Naive B cell (primary cell): ENCODE measurements around the gene IQGAP2. TPM values are rescaled to one million over a fixed set of nuclear protein-coding genes. Genes with fewer than 3 reads are reported as not detected.
A peak's percentile ranks its signal among the peaks of the same experiment; 100 is the strongest.

Experiments used
- ATAC-seq, 2 donors: fragments of 150-1000 bp; cut with Tn5 transposase; 2 replicates each; pipeline ENCODE4 v1.10.0; 2021; ENCODE audit warnings: low read depth in 2 of 2, mild to moderate bottlenecking in 2 of 2, moderate library complexity in 2 of 2
- DNase-seq: peaks from one replicate; pipeline ENCODE4 v3.0.0; 2022
- H3K27ac Mint-ChIP-seq, 6 donors: one replicate each; pipeline ENCODE4 v1.8.0; 2020 to 2022; ENCODE audit warnings: mild to moderate bottlenecking in 6 of 6, mixed read lengths in 6 of 6, moderate library complexity in 5 of 6, inconsistent platforms in 2 of 6
- H3K27me3 Mint-ChIP-seq, 3 donors: one replicate each; pipeline ENCODE4 v1.8.0; 2021 to 2022; ENCODE audit warnings: mixed read lengths in 3 of 3, mild to moderate bottlenecking in 1 of 3
- H3K36me3 Mint-ChIP-seq, 2 donors: one replicate each; pipeline ENCODE4 v1.8.0; 2020 to 2022; ENCODE audit warnings: mixed read lengths in 2 of 2, inconsistent platforms in 1 of 2, mild to moderate bottlenecking in 1 of 2
- H3K4me1 Mint-ChIP-seq, 3 donors: one replicate each; pipeline ENCODE4 v1.8.0; 2020 to 2022; ENCODE audit warnings: mixed read lengths in 3 of 3, inconsistent platforms in 1 of 3, mild to moderate bottlenecking in 1 of 3, moderate library complexity in 1 of 3
- H3K4me3 Mint-ChIP-seq, 8 donors: one replicate each; pipeline ENCODE4 v1.8.0; 2020 to 2022; ENCODE audit warnings: mild to moderate bottlenecking in 8 of 8, mixed read lengths in 8 of 8, moderate library complexity in 8 of 8, inconsistent platforms in 2 of 8
- H3K9me3 Mint-ChIP-seq, 7 donors: one replicate each; pipeline ENCODE4 v1.8.0; 2020 to 2022; ENCODE audit warnings: mixed read lengths in 7 of 7, mild to moderate bottlenecking in 5 of 7, inconsistent platforms in 2 of 7, moderate library complexity in 1 of 7
- polyA plus RNA-seq, 6 donors: library from polyadenylated mRNA; unstranded; fragments of 300-500 nt; fragmentation: Illumina TruSeq; gene quantifications; one replicate each; pipeline ENCODE4 v1.2.3, GENCODE V29; 2021; ENCODE audit warnings: low read depth in 6 of 6

Gene IQGAP2
- polyA plus RNA-seq, 6 donors from 2014 or later: 2.7 to 9.8 (median 6.2) TPM

- Mint-ChIP-seq H3K36me3 (peaks cover 0 to 1% of the 10 kb centered on the region in 2 donors), H3K9me3 (no peaks in the 10 kb centered on the region), H3K4me3 (no peak overlapping the region), H3K4me1 (peaks cover 5 to 14% (median 12%) of the 10 kb centered on the region in 3 donors), H3K27ac (peak overlapping the region in 3 of 6 donors; percentile 0 to 80 (median 61)), H3K27me3 (peaks cover 0 to 6% (median 0%) of the 10 kb centered on the region in 3 donors)
- ATAC-seq (no peak), DNase-seq (no peak)
Observed at GRCh38 chr5:76625087-76625815, 222.2 kb downstream of the IQGAP2 start.

GRCh38 chr5:76626738-76627137 is 223.7 kb downstream of the IQGAP2 start:
- H3K36me3 Mint-ChIP-seq: no peaks in the 10 kb centered on the region
- H3K4me1 Mint-ChIP-seq: peaks cover 5 to 14% (median 12%) of the 10 kb centered on the region in 3 donors
- no peaks in the 10 kb centered on the region for H3K9me3 Mint-ChIP-seq
- ATAC-seq (peak in 1 of 2 donors; percentile 32), DNase-seq (no peak)
- peak overlapping the region in 2 of 8 donors; percentile 16 to 67 for H3K4me3 Mint-ChIP-seq
- H3K27me3 Mint-ChIP-seq: peaks cover 0 to 6% (median 0%) of the 10 kb centered on the region in 3 donors
- H3K27ac Mint-ChIP-seq: peak overlapping the region in 2 of 6 donors; percentile 10 to 19

GRCh38 chr5:76634661-76635060 is 231.6 kb downstream of the IQGAP2 start:
- Mint-ChIP-seq H3K36me3 (peaks cover 0 to 6% of the 10 kb centered on the region in 2 donors), H3K27ac (no peak overlapping the region), H3K9me3 (no peaks in the 10 kb centered on the region), H3K27me3 (no peaks in the 10 kb centered on the region), H3K4me1 (peaks cover 6 to 11% (median 6%) of the 10 kb centered on the region in 3 donors), H3K4me3 (no peak overlapping the region)
- DNase-seq: no peak
- ATAC-seq: no peak

- H3K27ac Mint-ChIP-seq: no peak overlapping the region
- peaks cover 0 to 6% of the 10 kb centered on the region in 2 donors for H3K36me3 Mint-ChIP-seq
- H3K9me3 Mint-ChIP-seq: no peaks in the 10 kb centered on the region
- peaks cover 6 to 11% (median 6%) of the 10 kb centered on the region in 3 donors for H3K4me1 Mint-ChIP-seq
- no peaks in the 10 kb centered on the region for H3K27me3 Mint-ChIP-seq
- DNase-seq: no peak
- H3K4me3 Mint-ChIP-seq: no peak overlapping the region
- ATAC-seq: no peak
Observed at GRCh38 chr5:76637490-76637889, 234.4 kb downstream of the IQGAP2 start.

GRCh38 chr5:76638479-76638878 is 235.4 kb downstream of the IQGAP2 start:
- Mint-ChIP-seq H3K4me3 (peak overlapping the region in 1 of 8 donors; percentile 16), H3K4me1 (peaks cover 6 to 11% (median 6%) of the 10 kb centered on the region in 3 donors), H3K9me3 (no peaks in the 10 kb centered on the region), H3K36me3 (peaks cover 0 to 6% of the 10 kb centered on the region in 2 donors), H3K27me3 (no peaks in the 10 kb centered on the region), H3K27ac (peak overlapping the region in 3 of 6 donors; percentile 46 to 60 (median 55))
- peak; percentile 23 to 49 for ATAC-seq
- no peak for DNase-seq

GRCh38 chr5:76641514-76642120 is 238.5 kb downstream of the IQGAP2 start:
- H3K27ac Mint-ChIP-seq: peak overlapping the region in 1 of 6 donors; percentile 23

GRCh38 chr5:76642390-76643040 is 239.4 kb downstream of the IQGAP2 start:
- H3K27me3 Mint-ChIP-seq: no peaks in the 10 kb centered on the region
- H3K4me3 Mint-ChIP-seq: no peak overlapping the region
- DNase-seq: no peak
- H3K4me1 Mint-ChIP-seq: peaks cover 6 to 11% (median 6%) of the 10 kb centered on the region in 3 donors
- H3K36me3 Mint-ChIP-seq: peaks cover 1% of the 10 kb centered on the region in 2 donors
- H3K9me3 Mint-ChIP-seq: peaks cover 0 to 2% (median 0%) of the 10 kb centered on the region in 7 donors
- peak overlapping the region in 2 of 6 donors; percentile 11 to 27 for H3K27ac Mint-ChIP-seq
- no peak for ATAC-seq

More at GRCh38 chr5:76641514-76642120, 238.5 kb downstream of the IQGAP2 start:
- Mint-ChIP-seq H3K4me3 (no peak overlapping the region), H3K27me3 (no peaks in the 10 kb centered on the region), H3K36me3 (peaks cover 0 to 5% of the 10 kb centered on the region in 2 donors), H3K9me3 (peaks cover 0 to 2% (median 0%) of the 10 kb centered on the region in 7 donors), H3K4me1 (peaks cover 6 to 11% (median 6%) of the 10 kb centered on the region in 3 donors)
- DNase-seq (peak; percentile 43), ATAC-seq (peak; percentile 35 to 67)

- DNase-seq: no peak
- peaks cover 5 to 6% (median 6%) of the 10 kb centered on the region in 3 donors for H3K4me1 Mint-ChIP-seq
- peaks cover 10% of the 10 kb centered on the region in 2 donors for H3K36me3 Mint-ChIP-seq
- H3K27ac Mint-ChIP-seq: peak overlapping the region in 2 of 6 donors; percentile 27 to 55
- H3K4me3 Mint-ChIP-seq: no peak overlapping the region
- no peaks in the 10 kb centered on the region for H3K27me3 Mint-ChIP-seq
- no peak for ATAC-seq
- peaks cover under 1 to 7% (median 6%) of the 10 kb centered on the region in 7 donors for H3K9me3 Mint-ChIP-seq
Observed at GRCh38 chr5:76643371-76643770, 240.3 kb downstream of the IQGAP2 start.

GRCh38 chr5:76649140-76649539 is 246.1 kb downstream of the IQGAP2 start:
- Mint-ChIP-seq H3K27me3 (no peaks in the 10 kb centered on the region), H3K4me3 (no peak overlapping the region), H3K9me3 (peaks cover 9 to 35% (median 22%) of the 10 kb centered on the region in 7 donors), H3K36me3 (peaks cover 26 to 29% of the 10 kb centered on the region in 2 donors), H3K27ac (no peak overlapping the region), H3K4me1 (no peaks in the 10 kb centered on the region)
- no peak for ATAC-seq
- DNase-seq: no peak

GRCh38 chr5:76652809-76653414 is 249.8 kb downstream of the IQGAP2 start:
- H3K27me3 Mint-ChIP-seq: no peaks in the 10 kb centered on the region
- no peak for ATAC-seq
- H3K4me1 Mint-ChIP-seq: no peaks in the 10 kb centered on the region
- DNase-seq: no peak
- no peak overlapping the region for H3K27ac Mint-ChIP-seq
- peaks cover 21 to 37% of the 10 kb centered on the region in 2 donors for H3K36me3 Mint-ChIP-seq
- no peak overlapping the region for H3K4me3 Mint-ChIP-seq
- H3K9me3 Mint-ChIP-seq: peaks cover 9 to 32% (median 21%) of the 10 kb centered on the region in 7 donors

- Mint-ChIP-seq H3K4me3 (no peak overlapping the region), H3K9me3 (no peaks in the 10 kb centered on the region), H3K27ac (peak overlapping the region in 2 of 6 donors; percentile 54 to 86), H3K36me3 (peaks cover 8 to 21% of the 10 kb centered on the region in 2 donors), H3K27me3 (no peaks in the 10 kb centered on the region), H3K4me1 (no peaks in the 10 kb centered on the region)
- ATAC-seq (no peak), DNase-seq (no peak)
Observed at GRCh38 chr5:76657091-76657490, 254.0 kb downstream of the IQGAP2 start.

- no peak overlapping the region for H3K27ac Mint-ChIP-seq
- no peak for ATAC-seq
- H3K9me3 Mint-ChIP-seq: no peaks in the 10 kb centered on the region
- peaks cover 8 to 20% of the 10 kb centered on the region in 2 donors for H3K36me3 Mint-ChIP-seq
- no peak overlapping the region for H3K4me3 Mint-ChIP-seq
- no peaks in the 10 kb centered on the region for H3K4me1 Mint-ChIP-seq
- DNase-seq: no peak
- H3K27me3 Mint-ChIP-seq: no peaks in the 10 kb centered on the region
Observed at GRCh38 chr5:76657683-76658311, 254.7 kb downstream of the IQGAP2 start.

GRCh38 chr5:76660360-76660759 is 257.3 kb downstream of the IQGAP2 start:
- Mint-ChIP-seq H3K27ac (no peak overlapping the region), H3K4me1 (no peaks in the 10 kb centered on the region), H3K27me3 (no peaks in the 10 kb centered on the region), H3K9me3 (no peaks in the 10 kb centered on the region), H3K36me3 (peaks cover 5 to 8% of the 10 kb centered on the region in 2 donors), H3K4me3 (no peak overlapping the region)
- DNase-seq (no peak), ATAC-seq (no peak)
